ENCODE measurements around the gene PGBD2. TPM values are rescaled to one million over a fixed set of nuclear protein-coding genes. Genes with fewer than 3 reads are reported as not detected.

Gene PGBD2
- total RNA-seq, 1 experiment from 2014 or later: 7.8 TPM

- H3K27me3 Mint-ChIP-seq (ENCODE audit: unreplicated experiment): no peaks in the 10 kb centered on the region
- TF ChIP-seq CTCF (IDR thresholded peaks at IDR 0.05; ENCODE audit: unreplicated experiment): no peak
- CTCF ChIA-PET: interaction anchor here (0.7 kb wide), 1 partner anchor 56 kb away, joined by 6 read pairs; no protein-coding TSS in a partner anchor
- peaks cover 10% of the 10 kb centered on the region for H3K36me3 Mint-ChIP-seq (ENCODE audit: insufficient read depth, unreplicated experiment)
- no peak overlapping the region for H3K4me3 Mint-ChIP-seq (ENCODE audit: low read depth, unreplicated experiment)
- DNase-seq: no peak
- no TSS peak for BruUV-seq (replicated peaks)
- intact Hi-C loops (cut with micrococcal nuclease; ENCODE audit: unreplicated experiment): no loop called here
- no peak overlapping the region for H3K27ac Mint-ChIP-seq (ENCODE audit: unreplicated experiment)
- peaks cover 3% of the 10 kb centered on the region for H3K9me3 Mint-ChIP-seq (ENCODE audit: low read depth, unreplicated experiment)
- peaks cover 9% of the 10 kb centered on the region for H3K4me1 Mint-ChIP-seq (ENCODE audit: low read depth, unreplicated experiment)
Measured at GRCh38 chr1:248913933-248914332, 7.9 kb downstream of the PGBD2 start.

GRCh38 chr1:248914796-248915381 is 8.9 kb downstream of the PGBD2 start:
- H3K36me3 Mint-ChIP-seq (ENCODE audit: insufficient read depth, unreplicated experiment): peaks cover 10% of the 10 kb centered on the region
- peaks cover 3% of the 10 kb centered on the region for H3K9me3 Mint-ChIP-seq (ENCODE audit: low read depth, unreplicated experiment)
- DNase-seq: no peak
- no peaks in the 10 kb centered on the region for H3K4me1 Mint-ChIP-seq (ENCODE audit: low read depth, unreplicated experiment)
- BruUV-seq (replicated peaks): no TSS peak
- CTCF ChIA-PET: no interaction called here
- no peak overlapping the region for H3K27ac Mint-ChIP-seq (ENCODE audit: unreplicated experiment)
- no peak overlapping the region for H3K4me3 Mint-ChIP-seq (ENCODE audit: low read depth, unreplicated experiment)
- no peaks in the 10 kb centered on the region for H3K27me3 Mint-ChIP-seq (ENCODE audit: unreplicated experiment)
- intact Hi-C loops (cut with micrococcal nuclease; ENCODE audit: unreplicated experiment): no loop called here
- no peak for TF ChIP-seq CTCF (IDR thresholded peaks at IDR 0.05; ENCODE audit: unreplicated experiment)

- H3K36me3 Mint-ChIP-seq (ENCODE audit: insufficient read depth, unreplicated experiment): peaks cover 14% of the 10 kb centered on the region
- H3K9me3 Mint-ChIP-seq (ENCODE audit: low read depth, unreplicated experiment): peaks cover 3% of the 10 kb centered on the region
- TF ChIP-seq CTCF (IDR thresholded peaks at IDR 0.05; ENCODE audit: unreplicated experiment): no peak
- H3K4me1 Mint-ChIP-seq (ENCODE audit: low read depth, unreplicated experiment): no peaks in the 10 kb centered on the region
- CTCF ChIA-PET: no interaction called here
- no peak overlapping the region for H3K27ac Mint-ChIP-seq (ENCODE audit: unreplicated experiment)
- no peaks in the 10 kb centered on the region for H3K27me3 Mint-ChIP-seq (ENCODE audit: unreplicated experiment)
- intact Hi-C loops (cut with micrococcal nuclease; ENCODE audit: unreplicated experiment): no loop called here
- no TSS peak for BruUV-seq (replicated peaks)
- no peak for DNase-seq
- no peak overlapping the region for H3K4me3 Mint-ChIP-seq (ENCODE audit: low read depth, unreplicated experiment)
Measured at GRCh38 chr1:248918131-248918530, 12.1 kb downstream of the PGBD2 start.

- BruUV-seq (replicated peaks): no TSS peak
- no peak for TF ChIP-seq CTCF (IDR thresholded peaks at IDR 0.05; ENCODE audit: unreplicated experiment)
- Mint-ChIP-seq H3K4me3 (ENCODE audit: low read depth, unreplicated experiment) (no peak overlapping the region), H3K27ac (ENCODE audit: unreplicated experiment) (no peak overlapping the region), H3K27me3 (ENCODE audit: unreplicated experiment) (no peaks in the 10 kb centered on the region), H3K4me1 (ENCODE audit: low read depth, unreplicated experiment) (peaks cover 25% of the 10 kb centered on the region), H3K36me3 (ENCODE audit: insufficient read depth, unreplicated experiment) (peaks cover 4% of the 10 kb centered on the region), H3K9me3 (ENCODE audit: low read depth, unreplicated experiment) (no peaks in the 10 kb centered on the region)
- intact Hi-C loops (cut with micrococcal nuclease; ENCODE audit: unreplicated experiment): loop anchor here (1.0 kb wide), 1 partner anchor 17 kb away; the partner anchor contains the start of gene PGBD2
- CTCF ChIA-PET: no interaction called here
- no peak for DNase-seq
Measured at GRCh38 chr1:248923352-248924338, 17.6 kb downstream of the PGBD2 start.

Data from Calu3 (cell line).